Hematopoietic multipotent progenitor cell treated with erythropoietin and hydrocortisone succinate and interleukin-3 and kit ligand, for 6 days (in vitro differentiated cells): ENCODE data around the gene TPH2.

Source experiments
- DNase-seq: peaks from one replicate; pipeline ENCODE4 v3.0.0-alpha.2; 2015

Gene TPH2

DNA sequence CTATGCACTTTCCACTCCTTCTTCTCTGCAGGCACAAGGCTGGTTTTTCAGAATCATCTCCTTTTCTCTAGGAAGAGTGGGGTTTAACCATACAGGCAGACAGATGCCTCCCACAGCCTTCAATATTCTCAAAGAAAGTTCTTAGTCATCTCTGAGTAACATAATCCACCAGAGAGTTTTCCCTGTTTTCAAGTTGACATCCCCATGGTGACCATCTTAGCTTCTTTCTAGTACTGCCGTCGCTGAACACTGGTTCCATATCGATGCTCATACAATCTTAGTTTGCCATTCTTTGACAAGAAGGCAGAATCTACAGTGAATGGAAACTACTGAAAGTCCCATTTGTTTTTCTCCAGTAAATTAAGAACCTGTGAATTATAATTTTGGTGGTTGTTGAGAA is 28.6 kb downstream of the TPH2 start:
- DNase-seq, result no peak

DNA sequence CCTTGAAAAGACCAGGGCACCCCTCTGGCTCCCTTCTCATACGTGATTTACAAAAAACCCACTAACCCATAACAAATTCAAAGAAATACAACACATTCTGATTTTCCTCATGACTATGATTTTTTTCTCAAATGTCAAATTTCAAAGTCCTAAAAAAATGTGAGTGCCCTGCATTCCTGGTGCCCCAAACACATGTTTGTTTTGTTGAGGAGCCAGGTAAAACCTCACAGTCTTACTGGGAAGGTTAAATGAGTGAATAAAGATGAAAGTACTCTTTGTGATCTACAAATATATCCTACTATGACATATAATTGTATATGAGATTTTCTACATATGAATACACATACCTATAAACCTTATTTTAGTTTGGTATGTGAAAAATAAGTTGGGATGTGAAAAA is 30.7 kb downstream of the TPH2 start:
- DNase-seq, result no peak

DNA sequence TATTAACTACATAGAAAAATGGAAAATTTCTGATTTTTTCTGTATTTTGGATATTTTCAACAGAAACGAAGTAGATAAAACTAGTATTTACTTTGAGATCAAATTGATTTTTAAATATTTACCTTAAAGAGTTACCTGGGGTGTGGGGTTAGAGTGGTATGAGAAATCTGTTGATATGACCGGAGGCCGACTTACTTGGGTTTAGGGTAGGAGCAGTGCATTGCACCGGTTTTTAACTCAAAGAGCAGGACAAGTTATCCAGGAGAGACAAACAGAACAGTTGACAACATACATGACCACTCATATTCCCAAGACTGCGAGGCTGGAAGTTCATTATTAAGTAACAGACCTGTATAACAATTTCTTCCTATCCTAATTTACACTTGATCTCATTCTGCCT is 31.4 kb downstream of the TPH2 start:
- DNase-seq, result no peak

DNA sequence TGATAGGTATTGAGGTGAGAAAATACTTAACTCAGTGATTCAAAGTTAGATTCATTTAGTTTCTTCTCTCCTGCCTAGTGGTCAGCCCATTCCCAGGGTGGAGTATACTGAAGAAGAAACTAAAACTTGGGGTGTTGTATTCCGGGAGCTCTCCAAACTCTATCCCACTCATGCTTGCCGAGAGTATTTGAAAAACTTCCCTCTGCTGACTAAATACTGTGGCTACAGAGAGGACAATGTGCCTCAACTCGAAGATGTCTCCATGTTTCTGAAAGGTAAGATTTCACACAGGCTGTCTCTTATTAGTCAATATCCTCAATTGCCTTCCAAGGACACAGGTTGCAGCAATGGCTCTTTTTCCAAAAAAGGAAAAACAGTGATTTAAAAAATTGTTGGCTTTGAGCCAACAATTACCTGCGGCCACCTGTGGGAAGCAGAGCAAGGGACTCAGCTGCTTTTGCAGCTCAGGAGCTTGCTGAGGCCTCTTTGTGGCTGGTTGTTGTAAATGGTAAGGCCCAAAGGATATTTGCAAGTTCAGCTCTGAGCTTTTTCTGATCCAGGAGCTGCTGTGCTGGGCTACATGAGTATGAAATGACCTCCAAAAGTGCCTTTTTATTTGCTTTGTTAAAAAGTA is 33.9 kb downstream of the TPH2 start:
- DNase-seq, result no peak

DNA sequence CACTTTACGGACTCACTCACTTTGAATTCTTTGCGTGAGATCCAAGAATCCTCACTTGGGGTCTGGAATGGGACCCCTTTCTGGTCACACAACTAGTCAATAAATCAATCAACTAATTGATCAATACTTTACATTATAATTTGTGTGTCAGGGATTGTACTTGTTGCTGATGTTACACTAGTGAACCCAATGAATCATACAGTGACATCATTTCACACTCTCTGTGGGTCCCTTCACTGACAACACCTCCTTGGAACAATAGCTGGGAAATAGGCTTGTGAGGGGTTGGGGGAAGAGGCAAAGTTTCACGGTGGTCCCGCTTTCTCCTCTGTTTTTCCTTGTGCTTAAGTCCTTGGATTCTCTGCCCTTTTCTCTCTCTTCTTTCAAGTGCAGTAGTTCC is 35.0 kb downstream of the TPH2 start:
- no peak for DNase-seq

DNA sequence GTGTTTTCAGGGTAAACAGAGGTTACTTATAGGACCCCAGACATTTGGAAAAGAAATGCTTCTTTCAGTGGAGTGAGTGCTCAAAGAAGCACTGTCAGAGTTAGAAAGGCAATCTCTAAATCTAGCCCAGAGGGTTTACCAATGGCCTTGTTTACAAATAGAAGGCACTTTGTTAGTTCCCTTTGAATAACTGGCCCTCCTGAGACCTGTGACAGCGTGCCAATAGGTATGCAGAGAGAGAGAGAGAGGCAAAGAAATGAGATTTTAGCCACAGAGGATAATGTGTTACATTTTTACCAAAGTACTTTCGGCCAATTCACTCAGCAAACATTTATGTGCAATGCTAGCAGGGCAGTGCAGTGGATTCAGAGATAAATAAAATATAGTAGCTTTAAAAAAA is 41.9 kb downstream of the TPH2 start:
- DNase-seq, result no peak

DNA sequence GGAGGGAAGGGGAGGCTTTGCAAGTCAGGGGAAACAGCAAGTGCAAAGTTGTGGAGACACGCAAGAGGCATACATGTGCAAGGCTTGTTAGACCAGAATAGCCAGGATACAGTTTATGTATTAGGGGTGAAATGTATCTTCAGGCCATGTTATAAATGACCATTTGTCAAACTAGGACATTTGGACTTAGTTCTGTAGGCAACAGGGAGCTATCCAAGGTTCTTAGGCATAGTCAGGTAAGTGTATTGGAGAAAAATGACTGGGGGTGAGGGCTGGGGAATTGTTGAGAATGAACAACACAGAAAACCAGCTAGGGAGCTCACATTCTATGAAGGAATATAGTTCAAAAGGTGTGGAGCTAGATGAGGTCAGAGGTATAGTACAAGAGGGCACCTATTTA is 42.5 kb downstream of the TPH2 start:
- DNase-seq, result no peak

DNA sequence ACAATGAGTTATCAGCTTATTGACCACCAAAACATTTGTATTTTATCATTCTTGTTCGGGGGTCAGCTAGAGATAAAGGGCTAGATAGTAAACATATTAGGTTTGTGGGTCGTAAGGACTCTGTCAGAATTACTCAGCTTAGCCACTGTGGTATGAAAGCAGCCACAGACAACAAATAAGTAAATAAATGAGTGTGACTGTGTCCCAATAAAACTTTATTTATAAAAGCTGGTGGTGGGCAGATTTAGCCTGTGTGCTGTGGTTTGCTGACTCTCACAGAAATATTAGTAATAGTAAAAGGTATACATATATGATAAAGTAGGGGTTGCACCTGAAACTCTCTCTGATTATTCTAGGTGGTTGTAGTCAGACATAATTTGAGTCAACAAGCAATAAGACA is 56.1 kb downstream of the TPH2 start:
- no peak for DNase-seq

DNA sequence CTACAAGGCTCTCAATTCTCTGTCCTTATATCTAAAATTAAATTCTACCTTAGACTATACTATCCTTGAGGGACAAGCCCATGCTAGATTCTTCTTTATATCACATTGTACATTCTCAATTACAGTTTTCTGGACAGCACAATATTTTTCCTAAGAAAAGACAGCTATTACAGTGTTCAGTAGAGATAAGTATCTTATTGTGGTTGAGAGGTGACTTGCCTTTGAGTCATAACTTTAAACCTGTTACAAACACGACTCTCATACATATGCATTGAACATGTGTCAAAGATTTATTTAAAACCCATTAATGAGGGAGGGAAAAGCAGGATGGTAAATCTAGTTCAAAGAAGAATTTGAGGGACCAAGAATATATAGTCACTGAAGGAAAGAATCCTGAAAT is 61.1 kb downstream of the TPH2 start:
- DNase-seq, result no peak

DNA sequence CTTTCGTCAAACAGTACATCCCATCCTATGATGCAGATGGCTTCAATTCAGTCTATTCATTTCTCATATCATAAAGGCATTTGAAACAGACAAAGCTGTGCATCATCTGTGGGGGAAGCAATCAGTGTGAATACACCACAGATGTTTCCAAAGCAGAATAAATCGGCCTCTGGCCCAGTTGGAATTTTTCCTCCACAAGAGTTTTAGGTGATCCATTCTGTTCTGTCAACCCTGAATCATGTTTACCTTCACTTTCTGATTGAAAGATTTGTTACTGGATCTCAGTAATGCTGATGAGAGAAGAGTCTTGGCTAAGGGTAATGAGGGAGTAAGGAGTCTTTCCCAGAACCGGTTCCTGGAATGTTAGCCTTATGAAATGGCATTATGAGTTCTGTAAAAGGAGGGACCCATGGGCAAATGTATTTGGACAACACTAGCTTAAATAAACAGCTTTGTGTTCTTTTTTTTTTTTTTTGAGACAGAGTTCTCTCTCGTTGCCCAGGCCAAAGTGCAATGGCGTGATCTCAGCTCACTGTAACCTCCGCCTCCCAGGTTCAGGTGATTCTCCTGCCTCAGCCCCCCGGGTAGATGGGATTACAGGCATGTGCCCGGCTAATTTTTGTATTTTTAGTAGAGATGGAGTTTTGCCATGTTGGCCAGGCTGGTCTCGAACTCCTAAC is 62.5 kb downstream of the TPH2 start:
- no peak for DNase-seq

DNA sequence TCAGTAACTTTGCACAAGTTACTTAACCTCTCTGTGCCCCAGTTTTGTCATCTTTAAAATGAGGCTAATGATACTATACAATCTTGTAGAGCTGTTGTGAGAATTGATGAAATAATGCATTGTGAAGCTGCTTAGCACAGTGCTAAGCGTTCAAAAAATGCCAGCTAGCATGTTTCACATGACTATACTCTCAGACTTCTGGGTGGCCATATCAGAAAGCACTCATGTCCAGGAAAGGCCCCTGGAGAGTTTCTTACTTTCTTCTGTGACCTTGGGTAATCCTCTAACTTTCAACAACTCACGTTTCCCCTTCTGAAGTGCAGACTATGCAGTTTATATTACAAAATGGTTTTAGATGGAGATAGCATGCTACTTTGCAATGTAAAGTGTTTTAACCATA is 68.1 kb downstream of the TPH2 start:
- DNase-seq, result no peak

DNA sequence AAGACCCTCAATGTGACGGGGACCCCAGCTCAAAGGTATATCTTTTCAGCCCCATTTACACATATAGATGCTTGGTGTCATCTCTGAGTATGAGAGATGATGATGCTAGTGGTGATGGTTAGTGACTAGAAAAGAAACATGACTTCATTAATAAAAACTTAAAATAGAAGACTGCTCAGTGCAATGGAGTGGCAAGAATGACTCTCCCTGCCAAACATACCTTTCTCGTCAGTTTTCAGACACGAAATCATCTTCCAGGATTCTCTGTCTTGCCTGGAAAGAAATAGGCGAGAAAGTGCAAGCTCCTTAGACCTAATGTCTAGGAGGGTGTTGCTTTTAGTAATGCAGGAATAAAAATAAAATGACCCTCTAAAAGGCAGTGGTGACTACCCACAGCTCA is 71.7 kb downstream of the TPH2 start:
- DNase-seq, result no peak

DNA sequence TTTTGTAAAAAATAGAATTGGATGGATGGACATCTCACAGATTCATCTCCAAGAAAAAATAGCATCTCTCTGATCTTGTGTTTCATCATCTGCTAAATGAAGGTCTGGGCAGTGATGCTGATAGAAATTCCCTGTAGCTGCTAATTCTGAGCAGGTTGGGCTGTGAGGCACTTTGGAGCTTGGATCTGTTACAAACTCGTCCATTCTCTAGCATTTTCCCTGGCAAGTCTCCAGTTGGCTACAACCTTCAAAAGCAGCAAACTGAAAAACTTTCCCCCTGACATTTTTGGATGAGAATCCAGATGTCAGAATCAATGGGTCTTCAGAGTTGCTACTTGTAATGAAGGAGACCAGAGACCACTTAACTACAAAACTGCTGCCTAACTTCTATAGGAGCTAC is 72.7 kb downstream of the TPH2 start:
- no peak for DNase-seq

DNA sequence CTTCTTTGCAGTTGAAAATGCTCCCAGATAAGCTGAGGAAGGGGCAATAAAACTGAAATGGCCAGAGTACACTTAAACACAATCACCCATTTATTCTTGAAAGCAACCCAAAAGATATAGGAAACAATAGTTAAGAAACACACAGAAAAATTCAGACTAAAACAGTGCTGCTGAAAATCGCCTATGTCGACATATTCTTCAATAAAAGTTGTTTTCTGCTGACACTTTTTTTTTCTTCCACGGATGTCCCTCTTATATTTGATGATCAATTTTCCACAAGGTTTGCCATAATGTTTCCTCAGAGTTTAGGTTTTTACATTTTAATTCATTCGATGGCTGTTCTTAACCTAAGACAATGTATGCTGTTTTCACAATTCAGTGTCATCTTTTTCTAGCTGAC is 74.2 kb downstream of the TPH2 start:
- DNase-seq, result no peak

DNA sequence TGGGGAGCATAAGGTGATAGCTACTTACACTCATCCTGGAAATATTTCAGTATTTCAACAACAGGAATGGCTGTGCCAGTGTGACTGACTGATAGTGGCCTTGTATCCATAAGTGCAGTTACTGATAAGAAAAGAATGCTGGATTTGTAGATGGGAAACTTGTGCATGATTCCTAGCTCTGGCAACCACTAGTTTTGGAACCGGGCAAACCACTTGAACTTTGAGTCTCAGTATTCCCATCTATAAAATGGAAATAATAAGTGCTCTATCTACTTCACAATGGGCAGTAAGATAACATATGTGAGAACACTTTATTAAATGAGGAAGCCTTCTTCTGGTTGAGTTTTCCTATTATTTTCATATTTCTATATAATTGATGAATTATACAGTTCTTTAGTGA is 77.2 kb downstream of the TPH2 start:
- DNase-seq, result no peak

DNA sequence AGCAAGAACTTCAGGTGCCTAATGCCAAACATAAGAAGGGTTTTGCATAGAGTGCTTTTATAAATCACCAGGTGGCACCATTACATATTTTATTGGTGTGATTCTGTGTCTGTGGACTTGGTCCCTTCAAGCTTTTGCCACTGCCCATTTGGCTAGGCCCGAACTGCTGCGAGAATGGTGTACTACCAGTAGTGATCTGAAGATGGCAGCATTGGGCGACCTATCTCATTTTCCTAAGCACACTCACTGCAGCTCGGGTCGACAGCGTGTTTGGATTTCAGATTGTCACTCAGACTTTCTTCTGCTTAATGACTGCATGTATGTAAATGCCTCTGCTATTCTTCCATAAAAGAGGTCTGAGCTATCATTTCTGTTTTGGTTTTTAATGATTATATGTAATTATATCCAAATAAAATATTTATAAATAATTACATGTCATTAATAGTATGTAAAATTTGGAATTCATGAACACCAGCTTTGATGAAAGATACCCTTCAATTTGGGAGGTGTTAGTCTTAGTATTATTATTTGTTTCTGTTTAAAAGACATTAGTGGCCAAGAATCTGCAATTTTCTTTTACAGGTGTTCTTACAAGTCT is 78.5 kb downstream of the TPH2 start:
- DNase-seq, result peak; percentile 78

DNA sequence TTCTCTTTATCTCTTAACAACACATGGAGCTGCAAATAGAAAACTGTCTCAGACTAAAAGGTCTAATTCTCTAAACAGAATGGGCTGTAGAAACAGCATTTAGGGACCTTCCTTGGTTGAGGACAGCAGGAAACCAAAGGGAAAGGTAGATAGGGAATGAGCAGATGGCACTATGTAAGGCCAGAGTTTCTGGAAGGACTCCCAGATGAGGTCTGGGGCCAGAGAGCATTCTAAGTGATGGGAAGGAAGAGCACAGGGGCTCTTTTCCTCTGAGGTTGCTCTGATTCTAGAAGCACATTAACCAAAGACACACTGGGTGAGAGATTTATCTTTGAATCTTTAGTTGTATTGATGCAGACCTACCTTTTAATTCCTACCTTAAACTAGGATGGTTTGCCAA is 79.4 kb downstream of the TPH2 start:
- no peak for DNase-seq

DNA sequence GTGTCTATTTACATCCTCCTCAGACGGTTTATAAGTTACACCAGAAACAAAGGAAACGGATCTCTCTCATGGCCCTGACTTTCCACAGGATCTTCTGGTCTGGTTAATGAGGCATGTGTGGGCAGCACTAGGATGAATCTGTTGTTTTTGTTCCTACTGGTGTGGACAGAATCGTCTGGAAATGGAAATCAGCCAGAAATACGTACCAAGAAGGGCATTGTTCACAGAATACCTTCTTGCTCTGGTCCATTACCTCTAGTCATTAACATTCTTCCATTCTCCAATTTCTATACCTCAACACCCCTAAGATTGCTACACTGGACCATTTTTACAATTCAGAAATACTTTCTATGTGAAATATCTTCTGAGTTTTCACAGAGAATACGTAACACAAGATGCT is 86.0 kb downstream of the TPH2 start:
- DNase-seq, result no peak

DNA sequence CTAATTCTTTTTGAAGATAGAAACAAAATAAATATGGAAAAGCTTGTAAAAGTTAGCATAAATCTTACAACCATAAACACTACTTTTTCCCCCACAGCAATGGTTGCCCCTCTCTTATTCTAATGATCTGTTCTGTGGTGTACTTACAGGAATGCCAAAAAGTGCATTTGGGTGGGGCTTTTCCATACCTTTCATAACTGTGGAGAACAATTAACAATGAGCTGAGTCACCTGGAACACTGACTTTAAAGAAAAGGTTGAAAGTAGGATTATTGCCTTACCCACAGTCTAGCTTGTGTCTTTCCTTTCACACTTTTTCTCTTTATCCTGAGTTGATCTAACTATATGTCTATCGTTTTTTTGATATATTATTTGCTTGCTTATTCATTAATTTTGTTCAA is 86.9 kb downstream of the TPH2 start:
- no peak for DNase-seq

DNA sequence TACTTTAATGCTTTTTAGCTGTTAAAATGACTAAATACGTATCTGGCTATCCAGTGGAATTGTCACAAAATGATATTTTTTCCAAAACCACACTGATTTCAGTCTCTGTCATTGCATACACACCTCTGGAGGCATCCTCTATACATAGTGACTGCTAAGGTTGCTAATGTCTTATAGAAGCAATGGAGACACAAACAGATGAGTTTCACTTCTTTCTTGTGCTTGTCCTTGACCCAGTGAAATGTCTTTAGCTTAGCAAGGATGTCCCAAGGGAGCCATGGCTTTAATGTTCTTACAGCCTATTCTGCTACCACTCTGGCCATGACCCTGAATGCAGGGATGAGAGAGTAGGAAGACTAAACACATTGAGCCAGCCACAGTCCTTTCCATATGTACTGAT is 90.3 kb downstream of the TPH2 start:
- no peak for DNase-seq

DNA sequence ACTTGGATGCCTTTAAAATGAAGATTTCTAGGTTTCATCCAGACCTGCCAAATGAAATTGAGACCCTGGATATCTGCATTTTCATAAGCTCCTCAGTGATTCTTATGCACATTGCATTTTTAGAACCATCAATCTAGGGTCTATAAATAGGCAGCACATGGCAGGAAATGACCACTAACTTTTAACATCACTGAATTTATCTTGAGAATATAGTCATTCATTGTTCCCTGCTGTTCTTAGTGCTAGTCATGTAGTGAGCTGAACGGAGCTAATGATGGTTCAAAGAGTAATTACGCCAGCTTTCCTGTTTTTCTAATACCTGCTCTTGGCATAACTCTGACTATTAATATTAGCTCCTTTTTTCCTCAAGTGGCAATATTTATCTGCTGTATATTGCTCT is 91.6 kb downstream of the TPH2 start:
- DNase-seq, result no peak

DNA sequence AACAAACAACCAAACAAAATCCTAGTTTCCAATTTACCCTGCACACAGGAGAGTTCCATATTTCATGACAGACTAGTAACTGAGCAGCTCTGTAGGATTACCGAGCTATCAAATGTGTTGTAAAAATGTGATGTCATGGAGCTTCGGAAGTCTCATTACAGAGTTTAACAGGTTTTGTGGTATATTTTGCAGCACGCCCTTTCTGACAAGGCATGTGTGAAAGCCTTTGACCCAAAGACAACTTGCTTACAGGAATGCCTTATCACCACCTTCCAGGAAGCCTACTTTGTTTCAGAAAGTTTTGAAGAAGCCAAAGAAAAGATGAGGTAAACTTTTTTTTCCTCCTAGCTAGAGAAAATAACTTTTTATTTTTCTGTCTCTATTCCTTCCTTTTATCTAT is 92.4 kb downstream of the TPH2 start:
- DNase-seq, result no peak

DNA sequence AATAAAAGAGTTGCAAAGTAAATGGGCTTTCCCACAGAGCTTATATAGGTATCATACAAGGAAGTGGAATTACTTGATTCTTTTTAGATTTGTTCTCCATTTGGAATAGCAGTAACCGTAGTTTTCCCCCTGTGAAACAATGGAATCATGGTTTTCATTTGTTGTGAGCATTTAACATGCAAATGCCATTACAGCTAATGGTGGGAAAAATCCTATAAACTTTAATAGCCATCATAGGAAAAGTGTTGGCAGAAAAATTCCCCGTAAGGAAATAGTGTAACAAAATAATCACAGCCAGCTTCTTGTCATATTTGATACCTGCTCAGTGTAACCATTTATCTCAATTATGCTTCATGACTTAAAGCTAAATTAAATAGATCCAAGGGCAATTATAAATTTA is 95.3 kb downstream of the TPH2 start:
- no peak for DNase-seq

DNA sequence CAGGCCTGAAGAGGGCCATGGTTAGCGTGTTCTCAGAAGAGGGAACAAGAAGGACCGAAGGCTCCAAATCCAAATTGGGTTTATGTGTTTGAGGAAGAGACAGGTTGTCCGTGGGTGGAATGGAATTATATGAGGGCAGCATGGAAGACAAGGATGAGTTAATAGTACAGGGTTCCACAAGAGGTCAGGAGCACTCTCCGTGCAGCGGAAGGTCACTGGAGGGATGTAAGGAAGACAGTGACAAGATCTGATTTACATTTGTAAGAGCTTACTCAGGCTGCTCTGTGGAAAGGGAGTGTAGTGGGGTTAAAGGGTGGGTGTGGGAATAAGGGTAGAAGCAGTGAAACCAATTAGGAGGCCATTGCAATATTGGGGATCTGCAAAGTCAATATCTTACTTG is 97.0 kb downstream of the TPH2 start:
- DNase-seq, result no peak

DNA sequence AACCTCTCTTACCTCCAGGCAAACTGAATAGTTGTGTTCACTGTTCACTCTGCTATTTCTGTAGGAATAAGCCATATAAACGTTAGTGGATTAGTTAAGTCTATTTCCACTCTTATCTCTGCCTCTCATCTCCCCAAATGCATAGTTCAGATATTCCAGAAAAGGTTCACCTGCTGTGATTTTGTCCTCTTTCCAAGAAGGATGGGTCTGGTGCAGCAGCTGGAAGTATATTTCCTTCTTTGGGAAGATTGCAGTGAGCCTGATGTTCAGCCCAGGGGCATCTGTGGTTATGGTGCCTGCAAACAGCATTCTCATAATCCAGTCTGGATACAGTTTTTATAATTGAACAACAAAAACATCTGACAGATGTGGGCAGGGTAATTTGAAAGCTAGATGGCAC is 97.7 kb downstream of the TPH2 start:
- no peak for DNase-seq
